ENCODE data around the gene FOXP2. TPM values are rescaled to one million over a fixed set of nuclear protein-coding genes. Genes with fewer than 3 reads are reported as not detected.
A peak's percentile ranks its signal among the peaks of the same experiment; 100 is the strongest.

The FOXP2 gene
- total and polyA plus RNA-seq, 9 of the 15 experiments (the other 6 are each of a cell fraction or from before 2014, with no cell fraction given): not detected

DNA sequence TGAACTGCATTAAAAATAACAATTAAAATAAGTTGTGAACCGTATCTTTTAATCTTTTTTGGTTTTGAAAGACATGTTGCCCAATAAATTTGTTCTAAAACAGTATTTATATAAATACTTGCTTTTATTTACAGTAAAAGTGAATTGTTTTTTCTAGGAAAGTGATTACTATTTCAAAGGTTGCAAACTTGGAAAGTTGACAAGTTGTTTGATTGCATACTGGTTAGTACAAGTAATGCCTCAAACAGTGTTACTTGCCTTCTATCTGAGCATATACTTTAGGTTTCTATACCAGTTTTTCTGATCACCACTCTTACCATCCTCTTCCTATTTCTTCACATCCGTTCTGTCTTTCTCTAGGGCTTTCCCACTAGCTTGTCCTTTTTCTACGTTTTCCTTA is 212.6 kb downstream of the FOXP2 start:
- TF ChIP-seq U2AF2 (optimal IDR thresholded peaks at IDR 0.05; ENCODE audit: low read depth, low read length) (peak; percentile 17), POLR3G (IDR thresholded peaks at IDR 0.05; ENCODE audit: extremely low read depth, insufficient read length, insufficient replicate concordance) (no peak), SUPT5H (IDR thresholded peaks at IDR 0.05) (no peak), ZKSCAN8 (CRISPR knock-in tag; IDR thresholded peaks at IDR 0.05) (no peak), NUFIP1 (IDR thresholded peaks at IDR 0.05; ENCODE audit: partially characterized antibody) (no peak), ZNF184 (CRISPR knock-in tag; IDR thresholded peaks at IDR 0.05) (no peak)
- TF ChIP-seq, protein P1, sequence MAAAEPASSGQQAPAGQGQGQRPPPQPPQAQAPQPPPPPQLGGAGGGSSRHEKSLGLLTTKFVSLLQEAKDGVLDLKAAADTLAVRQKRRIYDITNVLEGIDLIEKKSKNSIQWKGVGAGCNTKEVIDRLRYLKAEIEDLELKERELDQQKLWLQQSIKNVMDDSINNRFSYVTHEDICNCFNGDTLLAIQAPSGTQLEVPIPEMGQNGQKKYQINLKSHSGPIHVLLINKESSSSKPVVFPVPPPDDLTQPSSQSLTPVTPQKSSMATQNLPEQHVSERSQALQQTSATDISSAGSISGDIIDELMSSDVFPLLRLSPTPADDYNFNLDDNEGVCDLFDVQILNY (CRISPR knock-in tag; IDR thresholded peaks at IDR 0.05): no peak
- TF ChIP-seq, protein P2, sequence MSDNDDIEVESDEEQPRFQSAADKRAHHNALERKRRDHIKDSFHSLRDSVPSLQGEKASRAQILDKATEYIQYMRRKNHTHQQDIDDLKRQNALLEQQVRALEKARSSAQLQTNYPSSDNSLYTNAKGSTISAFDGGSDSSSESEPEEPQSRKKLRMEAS (CRISPR knock-in tag; IDR thresholded peaks at IDR 0.05): no peak
- TF ChIP-seq, protein P3, sequence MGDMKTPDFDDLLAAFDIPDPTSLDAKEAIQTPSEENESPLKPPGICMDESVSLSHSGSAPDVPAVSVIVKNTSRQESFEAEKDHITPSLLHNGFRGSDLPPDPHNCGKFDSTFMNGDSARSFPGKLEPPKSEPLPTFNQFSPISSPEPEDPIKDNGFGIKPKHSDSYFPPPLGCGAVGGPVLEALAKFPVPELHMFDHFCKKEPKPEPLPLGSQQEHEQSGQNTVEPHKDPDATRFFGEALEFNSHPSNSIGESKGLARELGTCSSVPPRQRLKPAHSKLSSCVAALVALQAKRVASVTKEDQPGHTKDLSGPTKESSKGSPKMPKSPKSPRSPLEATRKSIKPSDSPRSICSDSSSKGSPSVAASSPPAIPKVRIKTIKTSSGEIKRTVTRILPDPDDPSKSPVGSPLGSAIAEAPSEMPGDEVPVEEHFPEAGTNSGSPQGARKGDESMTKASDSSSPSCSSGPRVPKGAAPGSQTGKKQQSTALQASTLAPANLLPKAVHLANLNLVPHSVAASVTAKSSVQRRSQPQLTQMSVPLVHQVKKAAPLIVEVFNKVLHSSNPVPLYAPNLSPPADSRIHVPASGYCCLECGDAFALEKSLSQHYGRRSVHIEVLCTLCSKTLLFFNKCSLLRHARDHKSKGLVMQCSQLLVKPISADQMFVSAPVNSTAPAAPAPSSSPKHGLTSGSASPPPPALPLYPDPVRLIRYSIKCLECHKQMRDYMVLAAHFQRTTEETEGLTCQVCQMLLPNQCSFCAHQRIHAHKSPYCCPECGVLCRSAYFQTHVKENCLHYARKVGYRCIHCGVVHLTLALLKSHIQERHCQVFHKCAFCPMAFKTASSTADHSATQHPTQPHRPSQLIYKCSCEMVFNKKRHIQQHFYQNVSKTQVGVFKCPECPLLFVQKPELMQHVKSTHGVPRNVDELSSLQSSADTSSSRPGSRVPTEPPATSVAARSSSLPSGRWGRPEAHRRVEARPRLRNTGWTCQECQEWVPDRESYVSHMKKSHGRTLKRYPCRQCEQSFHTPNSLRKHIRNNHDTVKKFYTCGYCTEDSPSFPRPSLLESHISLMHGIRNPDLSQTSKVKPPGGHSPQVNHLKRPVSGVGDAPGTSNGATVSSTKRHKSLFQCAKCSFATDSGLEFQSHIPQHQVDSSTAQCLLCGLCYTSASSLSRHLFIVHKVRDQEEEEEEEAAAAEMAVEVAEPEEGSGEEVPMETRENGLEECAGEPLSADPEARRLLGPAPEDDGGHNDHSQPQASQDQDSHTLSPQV (IDR thresholded peaks at IDR 0.05): no peak
- DNase-seq (ENCODE audit: extremely low read depth in 1 of 4, low spot score in 3 of 4) (no peak), ATAC-seq (no peak), FAIRE-seq (no peak)
- no TSS peak for BruUV-seq (replicated peaks)
- ChIA-PET CTCF (ENCODE audit: low intra/inter-chr PET ratio) (no interaction called here), POLR2A (no interaction called here)
- Histone ChIP-seq H3K27me3 (ENCODE audit: control insufficient read depth in 2 of 2, insufficient read depth in 2 of 2, low read length in 2 of 2) (no peaks in the 10 kb centered on the region), H3K9me1 (ENCODE audit: control insufficient read depth, insufficient read depth, low read length) (no peaks in the 10 kb centered on the region), H4K20me1 (replicated peaks; ENCODE audit: control insufficient read depth, insufficient read depth, low read length) (no peaks in the 10 kb centered on the region), H3K79me2 (ENCODE audit: control insufficient read depth, insufficient read depth, low read length) (no peaks in the 10 kb centered on the region), H3K9ac (ENCODE audit: insufficient read depth in 1 of 2, low read depth in 2 of 2, low read length in 2 of 2) (no peak overlapping the region), H3K27ac (ENCODE audit: extremely low read depth, low read depth, low read length) (no peak overlapping the region), H3K36me3 (ENCODE audit: control insufficient read depth, insufficient read depth, low read length) (no peaks in the 10 kb centered on the region), H3K9me3 (replicated peaks; ENCODE audit: control insufficient read depth, insufficient read depth, low read depth, low read length) (no peaks in the 10 kb centered on the region; the same call in 1 of the 2 replicates), H2AFZ (ENCODE audit: low read depth, low read length) (no peak overlapping the region), H3K4me3 (no peak overlapping the region), H3K4me1 (replicated peaks in 1 of 2; ENCODE audit: control insufficient read depth in 2 of 2, insufficient read depth in 2 of 2, low read length in 2 of 2) (no peaks in the 10 kb centered on the region), H3K4me2 (ENCODE audit: insufficient read depth, low read length) (no peak overlapping the region)
- in situ Hi-C loops (cut with MboI): no loop called here
- 0% methylated on average over 3 of the region's 3 CpGs for WGBS (ENCODE audit: insufficient coverage, low coverage, missing lambda C conversion rate)
- intact Hi-C loops (cut with micrococcal nuclease): no loop called here
